Measurements from ENCODE around the gene SLAIN1. TPM values are rescaled to one million over a fixed set of nuclear protein-coding genes. Genes with fewer than 3 reads are reported as not detected.

Gene SLAIN1
- total RNA-seq, 1 experiment from 2014 or later = 0.24 TPM

- in situ Hi-C loops (cut with HindIII; ENCODE audit: low sequenced_read_pairs) = no loop called here
- no peak for DNase-seq (ENCODE audit: low spot score)
These were observed 44.1 kb downstream of the SLAIN1 start for GRCh38 chr13:77741597-77741972.

- in situ Hi-C loops (cut with HindIII; ENCODE audit: low sequenced_read_pairs) = no loop called here
- no peak for DNase-seq (ENCODE audit: low spot score)
These were observed 45.3 kb downstream of the SLAIN1 start for GRCh38 chr13:77742801-77743200.

- in situ Hi-C loops (cut with HindIII; ENCODE audit: low sequenced_read_pairs) = no loop called here
- DNase-seq (ENCODE audit: low spot score) = no peak
These were observed 48.3 kb downstream of the SLAIN1 start for GRCh38 chr13:77745784-77746183.

DNA sequence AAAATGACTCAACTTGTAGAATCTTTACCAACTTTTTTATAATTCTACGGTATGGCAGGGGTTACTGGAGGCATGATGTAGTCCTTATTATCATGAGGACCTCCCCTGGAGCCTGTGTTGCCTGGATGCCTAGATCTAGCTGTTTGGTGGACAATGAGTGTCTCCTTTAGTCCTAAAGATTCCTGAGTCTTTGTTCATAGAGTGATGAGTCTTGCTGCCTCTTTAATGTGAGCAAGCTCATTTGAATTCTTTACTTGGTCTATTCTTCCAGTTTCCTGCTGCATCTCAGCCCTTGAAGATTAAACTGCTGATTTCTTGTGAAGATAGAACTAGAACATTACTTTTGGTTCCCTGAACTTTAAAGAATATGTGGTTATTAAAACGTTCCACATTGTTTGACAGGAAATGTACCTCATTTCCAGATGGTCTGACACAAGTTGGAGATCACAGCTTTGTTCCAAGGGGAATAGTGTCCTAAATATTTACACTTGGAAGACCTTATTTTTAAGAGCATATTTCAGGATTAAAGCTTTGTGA is 51.9 kb downstream of the SLAIN1 start:
- DNase-seq (ENCODE audit: low spot score) = no peak
- in situ Hi-C loops (cut with HindIII; ENCODE audit: low sequenced_read_pairs) = no loop called here

GRCh38 chr13:77751513-77752456 is 54.3 kb downstream of the SLAIN1 start:
- in situ Hi-C loops (cut with HindIII; ENCODE audit: low sequenced_read_pairs) = no loop called here
- DNase-seq (ENCODE audit: low spot score) = peak; percentile 84

DNA sequence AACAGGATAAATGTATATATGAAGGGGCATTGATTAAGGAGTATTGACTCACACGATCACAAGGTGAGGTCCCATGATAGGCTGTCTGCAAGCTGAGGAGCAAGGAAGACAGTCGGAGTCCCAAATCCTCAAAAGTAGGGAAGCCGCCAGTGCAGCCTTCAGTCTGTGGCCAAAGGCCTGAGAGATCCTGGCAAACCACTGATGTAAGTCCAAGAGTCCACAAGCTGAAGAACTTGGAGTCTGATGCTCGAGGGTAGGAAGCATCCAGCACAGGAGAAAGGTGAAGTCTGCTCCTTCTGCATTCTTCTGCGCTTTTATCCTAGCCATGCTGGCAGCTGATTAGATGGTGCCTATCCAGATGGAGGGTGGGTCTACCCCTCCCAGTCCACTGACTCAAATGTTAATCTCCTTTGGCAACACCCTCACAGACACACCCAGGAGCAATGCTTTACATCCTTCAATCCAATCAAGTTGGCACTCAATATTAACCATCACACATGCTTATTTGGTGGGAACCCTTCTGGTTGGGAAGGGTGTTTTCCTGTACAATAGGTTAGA is 55.1 kb downstream of the SLAIN1 start:
- in situ Hi-C loops (cut with HindIII; ENCODE audit: low sequenced_read_pairs) = no loop called here

GRCh38 chr13:77760893-77761292 is 63.4 kb downstream of the SLAIN1 start:
- in situ Hi-C loops (cut with HindIII; ENCODE audit: low sequenced_read_pairs) = no loop called here
- no peak for DNase-seq (ENCODE audit: low spot score)

More for the DNA sequence above, 55.1 kb downstream of the SLAIN1 start:
- DNase-seq (ENCODE audit: low spot score) = no peak

- no peak for DNase-seq (ENCODE audit: low spot score)
- in situ Hi-C loops (cut with HindIII; ENCODE audit: low sequenced_read_pairs) = no loop called here
These were observed 69.9 kb downstream of the SLAIN1 start for GRCh38 chr13:77767413-77767812.

GRCh38 chr13:77774181-77774580 is 76.7 kb downstream of the SLAIN1 start:
- no peak for DNase-seq (ENCODE audit: low spot score)
- in situ Hi-C loops (cut with HindIII; ENCODE audit: low sequenced_read_pairs) = no loop called here

DNA sequence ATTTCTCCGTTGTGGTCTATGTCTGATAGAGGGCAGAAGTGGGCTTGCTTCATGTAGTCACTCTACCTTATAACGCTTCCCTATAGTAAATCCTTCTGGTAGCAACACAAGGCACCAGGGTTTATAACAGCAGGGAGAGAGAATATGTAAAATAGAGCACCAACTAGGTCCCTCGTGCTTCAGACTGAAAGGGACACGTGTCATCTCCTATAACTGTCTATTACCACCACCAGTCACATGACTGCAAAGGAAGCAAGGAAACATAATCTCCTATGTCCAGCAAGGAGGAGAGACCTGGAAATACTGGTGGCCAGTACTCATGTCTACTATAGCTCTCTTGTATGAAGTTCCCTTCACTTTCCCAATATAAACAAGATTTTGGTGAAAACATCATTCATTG is 79.2 kb downstream of the SLAIN1 start:
- in situ Hi-C loops (cut with HindIII; ENCODE audit: low sequenced_read_pairs) = no loop called here
- no peak for DNase-seq (ENCODE audit: low spot score)

GRCh38 chr13:77779552-77780272 is 82.2 kb downstream of the SLAIN1 start:
- DNase-seq (ENCODE audit: low spot score) = peak; percentile 26

GRCh38 chr13:77781808-77782207 is 84.3 kb downstream of the SLAIN1 start:
- DNase-seq (ENCODE audit: low spot score) = no peak
- in situ Hi-C loops (cut with HindIII; ENCODE audit: low sequenced_read_pairs) = no loop called here

More at GRCh38 chr13:77779552-77780272, 82.2 kb downstream of the SLAIN1 start:
- in situ Hi-C loops (cut with HindIII; ENCODE audit: low sequenced_read_pairs) = no loop called here

DNA sequence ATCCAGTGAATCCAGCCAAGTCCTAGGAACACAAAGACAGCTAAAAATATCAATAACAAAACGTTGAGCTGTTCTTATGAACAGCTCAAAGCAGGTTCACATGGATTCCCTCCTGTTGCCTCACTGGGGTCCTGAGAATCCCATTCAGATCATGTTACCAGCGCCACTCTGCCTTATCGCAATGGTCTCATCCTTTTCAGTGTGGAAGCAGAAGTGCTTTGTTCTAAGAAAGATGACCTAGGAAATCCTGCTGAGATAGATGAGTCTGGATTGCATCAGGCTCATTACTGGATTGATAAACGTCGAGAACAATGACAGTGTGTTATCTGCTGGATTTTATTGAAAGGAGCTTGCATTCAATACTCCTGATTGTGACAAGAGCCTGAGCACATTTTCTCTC is 87.0 kb downstream of the SLAIN1 start:
- in situ Hi-C loops (cut with HindIII; ENCODE audit: low sequenced_read_pairs) = no loop called here
- no peak for DNase-seq (ENCODE audit: low spot score)

DNA sequence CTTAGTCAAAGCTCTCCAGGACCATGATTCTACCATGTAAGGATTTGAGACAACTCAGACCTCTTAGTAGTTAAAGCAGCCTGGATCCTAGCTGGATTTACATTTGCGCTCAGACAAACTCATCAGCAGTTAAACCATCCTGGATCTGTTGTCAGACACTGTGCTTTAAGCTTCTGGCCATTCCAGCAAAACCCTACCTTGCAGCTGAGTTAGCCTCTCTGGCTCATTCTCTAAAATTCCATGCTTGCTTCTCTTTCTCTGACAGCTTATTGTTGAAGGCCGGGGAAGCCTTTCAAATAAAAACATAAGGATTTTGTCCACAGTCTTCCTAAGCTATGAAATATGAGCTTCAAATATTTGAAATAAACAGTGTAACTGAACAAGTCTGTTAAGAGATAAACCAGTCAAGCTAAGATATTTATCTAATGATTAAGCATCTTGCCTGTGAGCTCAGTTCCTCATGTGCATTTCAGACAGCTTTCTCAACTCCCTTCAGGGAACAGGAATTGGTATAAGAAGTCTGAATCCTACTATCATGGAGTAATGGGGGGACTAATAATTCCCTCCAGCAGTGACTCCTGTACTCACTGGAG is 89.3 kb downstream of the SLAIN1 start:
- in situ Hi-C loops (cut with HindIII; ENCODE audit: low sequenced_read_pairs) = no loop called here
- DNase-seq (ENCODE audit: low spot score) = no peak

GRCh38 chr13:77789376-77789775 is 91.9 kb downstream of the SLAIN1 start:
- in situ Hi-C loops (cut with HindIII; ENCODE audit: low sequenced_read_pairs) = no loop called here
- no peak for DNase-seq (ENCODE audit: low spot score)

DNA sequence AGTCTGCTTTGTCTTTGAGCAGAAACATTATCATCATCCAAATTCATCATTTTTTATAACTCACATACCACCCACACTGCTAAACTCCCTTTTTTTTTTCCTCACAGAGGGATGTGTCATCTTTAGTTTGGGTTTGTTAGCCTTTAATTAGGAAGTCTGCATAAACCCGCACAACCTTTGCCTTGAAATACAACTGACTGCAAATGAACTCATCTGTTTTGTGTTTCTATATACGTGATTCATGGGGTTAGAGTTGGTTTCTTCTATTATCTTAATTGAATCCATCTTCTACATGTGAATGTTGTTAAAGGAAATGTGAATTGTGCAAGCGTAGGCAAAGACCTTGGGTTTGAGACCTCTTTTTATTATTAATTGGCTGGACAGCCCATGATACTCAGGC is 102.7 kb downstream of the SLAIN1 start:
- in situ Hi-C loops (cut with HindIII; ENCODE audit: low sequenced_read_pairs) = no loop called here
- no peak for DNase-seq (ENCODE audit: low spot score)

DNA sequence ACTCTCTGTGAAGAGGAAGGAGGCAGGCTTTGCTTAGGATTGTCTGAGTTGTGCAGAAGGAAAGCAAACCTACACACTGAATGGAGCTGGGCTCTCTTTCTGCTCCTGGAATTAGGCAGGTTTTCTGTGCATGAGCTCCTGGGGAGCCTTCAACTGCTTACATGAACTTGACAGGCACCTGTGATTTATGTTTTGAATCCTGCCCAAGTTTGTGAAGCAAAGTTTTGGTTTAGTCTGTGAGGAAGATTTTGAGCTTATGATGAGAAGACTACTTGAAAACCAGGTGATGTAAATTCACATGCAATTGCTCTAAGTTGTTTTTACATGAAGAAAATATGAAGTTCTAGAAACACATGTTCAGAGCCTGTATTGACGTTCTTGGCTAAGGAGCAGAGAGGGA is 109.0 kb downstream of the SLAIN1 start:
- in situ Hi-C loops (cut with HindIII; ENCODE audit: low sequenced_read_pairs) = no loop called here
- DNase-seq (ENCODE audit: low spot score) = no peak

DNA sequence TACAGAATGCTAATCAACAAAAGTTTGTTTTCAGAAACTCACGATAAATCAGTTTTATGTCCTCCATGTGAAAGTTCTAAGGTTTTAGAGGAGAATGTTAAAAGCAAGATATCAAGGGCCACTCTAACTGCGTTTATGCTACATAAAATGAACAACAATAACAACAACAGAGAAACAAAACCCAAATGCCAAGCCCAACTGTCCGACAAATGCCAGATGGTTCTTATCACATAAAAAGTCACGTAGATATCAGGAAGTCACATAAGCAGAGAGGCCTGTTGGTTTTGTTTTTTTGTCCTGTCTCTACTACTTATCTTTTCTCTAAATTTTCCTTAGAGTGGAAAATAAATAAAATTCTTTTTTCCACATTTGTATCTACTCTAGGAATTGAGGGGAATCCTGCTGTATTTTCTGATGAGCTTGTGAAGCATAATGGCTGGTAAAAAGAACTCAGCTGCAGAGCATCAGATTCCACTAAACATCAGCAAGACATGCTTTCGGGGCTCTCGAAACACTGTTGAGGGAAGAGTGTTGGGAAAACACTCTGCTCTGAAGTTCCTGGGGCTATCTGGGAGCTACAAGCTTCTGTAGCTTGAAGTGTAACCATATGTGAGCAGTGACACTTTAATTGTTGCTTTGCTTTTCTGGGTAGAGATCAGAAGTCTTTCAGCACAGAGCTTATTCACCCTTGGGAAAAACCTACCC is 110.1 kb downstream of the SLAIN1 start:
- no peak for DNase-seq (ENCODE audit: low spot score)
- in situ Hi-C loops (cut with HindIII; ENCODE audit: low sequenced_read_pairs) = no loop called here

DNA sequence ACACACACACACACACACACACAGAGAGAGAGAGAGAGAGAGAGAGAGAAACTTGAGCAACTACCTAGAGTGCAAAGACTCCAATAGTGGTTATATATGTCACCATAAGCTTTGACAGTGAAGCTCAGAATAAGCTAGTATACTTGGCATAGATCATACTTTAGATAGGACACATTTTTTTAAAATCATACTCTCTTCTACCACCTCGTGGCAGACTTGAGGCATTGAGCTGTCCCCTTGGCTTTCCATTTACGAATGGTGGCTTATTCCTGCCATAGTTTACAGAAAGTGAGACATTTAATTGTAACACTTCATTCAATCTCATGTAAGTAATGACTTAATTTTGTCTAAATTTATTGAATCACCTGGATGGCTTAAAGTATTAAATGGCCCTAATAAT is 112.9 kb downstream of the SLAIN1 start:
- peak; percentile 18 for DNase-seq (ENCODE audit: low spot score)
- in situ Hi-C loops (cut with HindIII; ENCODE audit: low sequenced_read_pairs) = no loop called here

Data from G401 (cell line).